IMR-90 (cell line): ENCODE measurements around the gene IGLL1. TPM values are rescaled to one million over a fixed set of nuclear protein-coding genes. Genes with fewer than 3 reads are reported as not detected.

Experiments
- ATAC-seq: fragments of 200-7000 bp; cut with Tn5 transposase; 2 replicates; pipeline ENCODE4 v1.9.1; 2020; ENCODE audit warnings: low read depth, mild to moderate bottlenecking, moderate library complexity
- BruUV-seq: library from RNA; stranded (reverse); fragments of 400-500 nt; replicated peaks from 2 replicates; lab custom pipeline; 2021; lab: Mats Ljungman, UMichigan
- CTCF ChIA-PET: fragments of 300-600 bp; formaldehyde crosslinking; extraction: SDS; loops from one replicate; lab custom pipeline; 2021; ENCODE audit warnings: antibody characterized with exemption; lab: Yijun Ruan, JAX
- POLR2A ChIA-PET: fragments of 300-600 bp; sonication (Branson Sonifier 250); formaldehyde crosslinking; loops from one replicate; lab custom pipeline; 2022; ENCODE audit warnings: antibody characterized with exemption; ENCODE audit not compliant: unreplicated experiment; lab: Charles Lee
- DNase-seq: peaks from one replicate; pipeline ENCODE4 v3.0.0; 2013
- H2AFZ ChIP-seq: replicated peaks from 2 replicates; pipeline ENCODE3; 2013; ENCODE audit warnings: low read length, mild to moderate bottlenecking; ENCODE audit not compliant: poor library complexity
- H2AK5ac ChIP-seq: 2 replicates; pipeline ENCODE4 v1.6.1; 2013; ENCODE audit warnings: low read depth, low read length, inconsistent platforms
- H2AK9ac ChIP-seq: replicated peaks from 2 replicates; pipeline ENCODE3; 2013; ENCODE audit warnings: mild to moderate bottlenecking, low read depth, low read length, moderate library complexity; ENCODE audit not compliant: poor library complexity
- H2BK120ac ChIP-seq: 2 replicates; pipeline ENCODE4 v1.6.1; 2013; ENCODE audit warnings: low read depth, low read length, inconsistent platforms
- H2BK15ac ChIP-seq: 3 replicates; pipeline ENCODE4 v1.6.1; 2013; ENCODE audit warnings: low read depth, low read length, inconsistent platforms
- H2BK20ac ChIP-seq: 2 replicates; pipeline ENCODE4 v1.6.1; 2013; ENCODE audit warnings: low read depth, mild to moderate bottlenecking, inconsistent platforms, low read length, moderate library complexity
- H2BK5ac ChIP-seq: 2 replicates; pipeline ENCODE4 v1.6.1; 2013; ENCODE audit warnings: mild to moderate bottlenecking, low read depth, low read length, inconsistent platforms; ENCODE audit not compliant: poor library complexity, severe bottlenecking
- H3K14ac ChIP-seq: replicated peaks from 2 replicates; pipeline ENCODE4 v1.6.1; 2013; ENCODE audit warnings: low read depth, low read length, inconsistent platforms
- H3K18ac ChIP-seq: 2 replicates; pipeline ENCODE4 v1.6.1; 2013; ENCODE audit warnings: low read depth, low read length, control low read depth
- H3K23ac ChIP-seq: 2 replicates; pipeline ENCODE4 v1.6.1; 2013; ENCODE audit warnings: low read depth, low read length, inconsistent platforms
- H3K27ac ChIP-seq: 2 replicates; pipeline ENCODE4 v1.5.1; 2013; ENCODE audit warnings: mild to moderate bottlenecking, control low read depth, low read length; ENCODE audit not compliant: insufficient read depth
- H3K27me3 ChIP-seq: 2 replicates; pipeline ENCODE4 v1.6.1; 2013; ENCODE audit warnings: low read length; ENCODE audit not compliant: control insufficient read depth, insufficient read depth
- H3K36me3 ChIP-seq: 2 replicates; pipeline ENCODE4 v1.6.1; 2013; ENCODE audit warnings: low read length, mixed read lengths; ENCODE audit not compliant: control insufficient read depth, insufficient read depth
- H3K4ac ChIP-seq: 2 replicates; pipeline ENCODE4 v1.6.1; 2013; ENCODE audit warnings: low read depth, low read length, inconsistent platforms
- H3K4me1 ChIP-seq: 2 replicates; pipeline ENCODE4 v1.6.1; 2013; ENCODE audit warnings: low read length, mixed read lengths; ENCODE audit not compliant: control insufficient read depth, insufficient read depth
- H3K4me2 ChIP-seq: 2 replicates; pipeline ENCODE4 v1.6.1; 2013; ENCODE audit warnings: low read depth, mild to moderate bottlenecking, control low read depth, low read length, moderate library complexity
- H3K4me3 ChIP-seq: 2 replicates; pipeline ENCODE4 v1.5.1; 2013; ENCODE audit warnings: low read depth, mild to moderate bottlenecking, control low read depth, low read length, moderate library complexity; ENCODE audit not compliant: insufficient read depth
- H3K56ac ChIP-seq: 2 replicates; pipeline ENCODE4 v1.6.1; 2013; ENCODE audit warnings: low read length, inconsistent platforms; ENCODE audit not compliant: insufficient read depth; ENCODE audit errors: extremely low read depth
- H3K79me1 ChIP-seq, 2 experiments: 2 replicates each; pipeline ENCODE4 v1.6.1; 2013; ENCODE audit warnings: low read length in 2 of 2, inconsistent platforms in 1 of 2, low read depth in 1 of 2
- H3K9ac ChIP-seq: 2 replicates; pipeline ENCODE4 v1.6.1; 2013; ENCODE audit warnings: low read depth, low read length, control low read depth
- H3K9me1 ChIP-seq: 2 replicates; pipeline ENCODE4 v1.6.1; 2013; ENCODE audit warnings: low read length, inconsistent platforms; ENCODE audit not compliant: insufficient read depth
- H3K9me3 ChIP-seq: 2 replicates; pipeline ENCODE4 v1.6.1; 2013; ENCODE audit warnings: low read length; ENCODE audit not compliant: control insufficient read depth, insufficient read depth
- H4K20me1 ChIP-seq: 2 replicates; pipeline ENCODE4 v1.6.1; 2013; ENCODE audit warnings: low read length, inconsistent platforms; ENCODE audit not compliant: insufficient read depth
- H4K5ac ChIP-seq: 2 replicates; pipeline ENCODE4 v1.6.1; 2013; ENCODE audit warnings: mild to moderate bottlenecking, low read depth, low read length, control low read depth
- H4K8ac ChIP-seq, 2 experiments: 2 replicates each; pipeline ENCODE4 v1.6.1; 2013; ENCODE audit warnings: low read depth in 2 of 2, low read length in 2 of 2, control low read depth in 1 of 2, inconsistent platforms in 1 of 2
- H4K91ac ChIP-seq: 2 replicates; pipeline ENCODE4 v1.6.1; 2013; ENCODE audit warnings: low read depth, low read length, inconsistent platforms; ENCODE audit not compliant: insufficient read depth
- CEBPB ChIP-seq: IDR thresholded peaks from 2 replicates; pipeline ENCODE4 v1.6.1; 2012; ENCODE audit warnings: low read depth, low read length, improper control_type of control experiment
- CHD1 ChIP-seq: IDR thresholded peaks from 2 replicates; pipeline ENCODE4 v1.6.1; 2012; ENCODE audit warnings: low read depth, low read length, improper control_type of control experiment
- CTCF ChIP-seq: conservative IDR thresholded peaks from 2 replicates; pipeline ENCODE4 v1.5.1; 2012; ENCODE audit warnings: mild to moderate bottlenecking, low read depth, low read length, improper control_type of control experiment
- FOS ChIP-seq: fragments of 150-350 bp; IDR thresholded peaks from 2 replicates; pipeline ENCODE4 v1.6.1; 2016; ENCODE audit warnings: low read depth, low read length
- MAFK ChIP-seq: IDR thresholded peaks from 2 replicates; pipeline ENCODE4 v1.6.1; 2012; ENCODE audit warnings: low read depth, low read length, improper control_type of control experiment
- MXI1 ChIP-seq: IDR thresholded peaks from 2 replicates; pipeline ENCODE4 v1.6.1; 2012; ENCODE audit warnings: low read depth, mild to moderate bottlenecking, low read length, moderate library complexity, borderline replicate concordance
- RAD21 ChIP-seq: IDR thresholded peaks from 2 replicates; pipeline ENCODE4 v1.6.1; 2012; ENCODE audit warnings: low read length, improper control_type of control experiment
- USF2 ChIP-seq: fragments of 150-350 bp; IDR thresholded peaks from 2 replicates; pipeline ENCODE4 v1.6.1; 2017; ENCODE audit warnings: mild to moderate bottlenecking, antibody characterized with exemption, low read length, low read depth
- WGBS, 2 experiments: methylation state at CpG; one replicate each; pipeline versions ENCODE4 v1.1.5 to v1.1.7; 2013; ENCODE audit warnings: missing lambda C conversion rate in 2 of 2; ENCODE audit not compliant: insufficient read length in 1 of 2; ENCODE audit errors: extremely low coverage in 2 of 2; 5-methylcytosine and 5-hydroxymethylcytosine counted together
- dilution Hi-C: fragments of 300-500 bp; cut with HindIII; formaldehyde crosslinking; loops from one replicate; pipeline ENCODE4 v1.14.3; 2018; ENCODE audit warnings: low sequenced_read_pairs; ENCODE audit not compliant: unreplicated experiment
- in situ Hi-C: fragments of 300-500 bp; cut with MboI; formaldehyde crosslinking; loops from 3 replicates; pipeline ENCODE4 v1.14.3; 2019; ENCODE audit warnings: low sequenced_read_pairs, inconsistent platforms, mixed read lengths
- intact Hi-C: fragments of 100-400 bp; cut with micrococcal nuclease; formaldehyde crosslinking; loops from 2 replicates; pipeline ENCODE4 v1.10.0; 2022
- polyA plus RNA-seq, 3 experiments: library from polyadenylated mRNA; depleted of rRNA; stranded (reverse); fragments of >200 nt; gene quantifications; 2 replicates each; pipeline ENCODE4 v1.2.3, GENCODE V29; 2012; ENCODE audit warnings: low replicate concordance in 1 of 3
- total RNA-seq: library from RNA; depleted of rRNA; stranded (reverse); fragments of >200 nt; gene quantifications from 2 replicates; pipeline ENCODE4 v1.2.3, GENCODE V29; 2012

Gene IGLL1
- total and polyA plus RNA-seq, 2 of the 4 experiments (the other 2 are of a cell fraction), result not detected

- in situ Hi-C loops, result no loop called here
- Histone ChIP-seq H2AK9ac (no peak overlapping the region), H2BK15ac (no peak overlapping the region), H3K79me1 (no peaks in the 10 kb centered on the region), H3K36me3 (no peaks in the 10 kb centered on the region), H4K8ac (no peak overlapping the region), H3K4me3 (no peak overlapping the region), H2BK20ac (no peak overlapping the region), H4K20me1 (no peaks in the 10 kb centered on the region), H4K91ac (no peak overlapping the region), H3K23ac (no peak overlapping the region), H4K5ac (no peak overlapping the region), H3K27ac (no peak overlapping the region), H3K9ac (no peak overlapping the region), H3K18ac (no peak overlapping the region), H3K9me1 (no peaks in the 10 kb centered on the region), H2BK5ac (no peak overlapping the region), H3K4ac (no peak overlapping the region), H3K14ac (no peak overlapping the region), H2AFZ (no peak overlapping the region), H3K27me3 (no peaks in the 10 kb centered on the region), H3K56ac (no peak overlapping the region), H2AK5ac (no peak overlapping the region), H3K4me1 (no peaks in the 10 kb centered on the region), H3K9me3 (no peaks in the 10 kb centered on the region), H2BK120ac (no peak overlapping the region), H3K4me2 (no peak overlapping the region)
- no peak for DNase-seq
- ChIA-PET CTCF (no interaction called here), POLR2A (no interaction called here)
- ATAC-seq, result no peak
- no peak for TF ChIP-seq FOS
- TF ChIP-seq MXI1, result no peak
- TF ChIP-seq CEBPB, result no peak
- TF ChIP-seq CHD1, result no peak
- no peak for TF ChIP-seq CTCF
- no peak for TF ChIP-seq RAD21
- no peak for TF ChIP-seq USF2
- no peak for TF ChIP-seq MAFK
- intact Hi-C loops, result no loop called here
- BruUV-seq, result no TSS peak
- 76% methylated on average over 7 of the region's 12 CpGs; no CpG with 5 or more reads in 1 of the 2 experiments for WGBS, 2 experiments
- dilution Hi-C loops, result no loop called here
Observed at GRCh38 chr22:23609983-23610781, 30.1 kb upstream of the IGLL1 start.
